ENCODE results near the gene BRI3.

Gene BRI3

GRCh38 chr7:98252425-98253054 is 28.9 kb upstream of the BRI3 start:
- DNase-seq (ENCODE audit: low spot score), result no peak

- DNase-seq (ENCODE audit: low spot score), result no peak
Measured at GRCh38 chr7:98254516-98254915, 27.0 kb upstream of the BRI3 start.

- DNase-seq (ENCODE audit: low spot score), result no peak
Measured at GRCh38 chr7:98254951-98255610, 26.4 kb upstream of the BRI3 start.

GRCh38 chr7:98256431-98256830 is 25.1 kb upstream of the BRI3 start:
- no peak for DNase-seq (ENCODE audit: low spot score)

- DNase-seq (ENCODE audit: low spot score), result no peak
Measured at GRCh38 chr7:98257701-98258100, 23.8 kb upstream of the BRI3 start.

- DNase-seq (ENCODE audit: low spot score), result no peak
Measured at GRCh38 chr7:98265841-98266271, 15.6 kb upstream of the BRI3 start.

- DNase-seq (ENCODE audit: low spot score), result no peak
Measured at GRCh38 chr7:98266840-98267239, 14.6 kb upstream of the BRI3 start.

- no peak for DNase-seq (ENCODE audit: low spot score)
Measured at GRCh38 chr7:98267303-98267702, 14.2 kb upstream of the BRI3 start.

GRCh38 chr7:98276241-98276761 is 5.2 kb upstream of the BRI3 start:
- no peak for DNase-seq (ENCODE audit: low spot score)

- no peak for DNase-seq (ENCODE audit: low spot score)
Measured at GRCh38 chr7:98278408-98278807, 3.1 kb upstream of the BRI3 start.

- no peak for DNase-seq (ENCODE audit: low spot score)
Measured at GRCh38 chr7:98278936-98279335, 2.5 kb upstream of the BRI3 start.

GRCh38 chr7:98280296-98280695 is 1.2 kb upstream of the BRI3 start:
- DNase-seq (ENCODE audit: low spot score), result no peak

- DNase-seq (ENCODE audit: low spot score), result no peak
Measured at GRCh38 chr7:98281757-98282606, 496 bp downstream of the BRI3 start.

- DNase-seq (ENCODE audit: low spot score), result no peak
Measured at GRCh38 chr7:98282703-98283102, 1.2 kb downstream of the BRI3 start.

GRCh38 chr7:98283127-98283886 is 1.8 kb downstream of the BRI3 start:
- no peak for DNase-seq (ENCODE audit: low spot score)

- DNase-seq (ENCODE audit: low spot score), result no peak
Measured at GRCh38 chr7:98283887-98284222, 2.4 kb downstream of the BRI3 start.

GRCh38 chr7:98284335-98285036 is 3.0 kb downstream of the BRI3 start:
- DNase-seq (ENCODE audit: low spot score), result peak; percentile 75

GRCh38 chr7:98285157-98286092 is 3.9 kb downstream of the BRI3 start:
- DNase-seq (ENCODE audit: low spot score), result no peak

- DNase-seq (ENCODE audit: low spot score), result peak; percentile 54
Measured at GRCh38 chr7:98286093-98286539, 4.6 kb downstream of the BRI3 start.

Data from LoVo (cell line).